Middle frontal gyrus (tissue), 1 donor: ENCODE measurements around the gene TP53TG3C.
"Not testable (repeated sequence)": the region's sequence is repeated elsewhere in the genome, so short reads cannot be mapped to it uniquely, and the experiment has no call there.

Experiments
- DNase-seq: peaks from one replicate; pipeline ENCODE4 v3.0.0-alpha.2; 2015; ENCODE audit warnings: low spot score; ENCODE audit errors: extremely low spot score

The TP53TG3C gene

GRCh38 chr16:33193926-33194325, at the start of gene TP53TG3C:
Gene TP53TG3C, plus strand, starts transcription at chr16:33194226. Its CDS starts 68 bp downstream, at chr16:33194294.
- not testable (repeated sequence) for DNase-seq
